GM12878 (cell line): ENCODE data around the gene VMP1. TPM values are rescaled to one million over a fixed set of nuclear protein-coding genes. Genes with fewer than 3 reads are reported as not detected.

Experiments used
- ATF7 ChIP-seq: fragments of 450-650 bp; IDR thresholded peaks from 2 replicates; pipeline ENCODE4 v1.6.1; 2016; ENCODE audit warnings: low read depth, mild to moderate bottlenecking
- CBX3 ChIP-seq: fragments of 200-600 bp; sonication (generic); IDR thresholded peaks from 2 replicates; pipeline ENCODE4 v1.6.1; 2016; ENCODE audit warnings: low read depth, borderline replicate concordance
- MEF2B ChIP-seq: fragments of 450-650 bp; IDR thresholded peaks from 2 replicates; pipeline ENCODE4 v1.6.1; 2018; ENCODE audit warnings: mild to moderate bottlenecking, moderate library complexity; ENCODE audit not compliant: partially characterized antibody, poor library complexity, severe bottlenecking
- MTA3 ChIP-seq: IDR thresholded peaks from 2 replicates; pipeline ENCODE4 v1.6.1; 2012; ENCODE audit warnings: low read length, inconsistent platforms, borderline replicate concordance
- NFIC ChIP-seq: IDR thresholded peaks from 2 replicates; pipeline ENCODE4 v1.6.1; 2012; ENCODE audit warnings: low read depth, mild to moderate bottlenecking, inconsistent platforms, low read length, moderate library complexity
- NFYB ChIP-seq: IDR thresholded peaks from 2 replicates; pipeline ENCODE4 v1.6.1; 2011; ENCODE audit warnings: low read depth, mild to moderate bottlenecking, low read length, improper control_type of control experiment, moderate library complexity; ENCODE audit not compliant: insufficient read depth
- POLR2A ChIP-seq: IDR thresholded peaks from 2 replicates; pipeline ENCODE4 v1.6.1; 2011; ENCODE audit warnings: low read depth, mild to moderate bottlenecking, low read length
- POLR2AphosphoS5 ChIP-seq: IDR thresholded peaks from 2 replicates; pipeline ENCODE4 v1.6.1; 2011; ENCODE audit warnings: mild to moderate bottlenecking, low read length, inconsistent platforms
- POU2F2 ChIP-seq: IDR thresholded peaks from 3 replicates; pipeline ENCODE4 v1.6.1; 2011; ENCODE audit warnings: low read depth, mild to moderate bottlenecking, low read length, borderline replicate concordance
- RELA ChIP-seq: fragments of 450-650 bp; IDR thresholded peaks from 2 replicates; pipeline ENCODE4 v1.8.0; 2014; ENCODE audit warnings: borderline replicate concordance; ENCODE audit not compliant: partially characterized antibody
- SUPT20H ChIP-seq: IDR thresholded peaks from 2 replicates; pipeline ENCODE4 v1.6.1; 2011; ENCODE audit warnings: low read depth, mild to moderate bottlenecking, low read length, moderate library complexity, borderline replicate concordance; ENCODE audit not compliant: control insufficient read depth
- WRNIP1 ChIP-seq: IDR thresholded peaks from 2 replicates; pipeline ENCODE4 v1.6.1; 2011; ENCODE audit warnings: low read depth, low read length, improper control_type of control experiment, borderline replicate concordance
- YBX1 ChIP-seq: fragments of 450-650 bp; IDR thresholded peaks from 2 replicates; pipeline ENCODE4 v1.6.1; 2016; ENCODE audit warnings: antibody characterized with exemption
- ZNF207 ChIP-seq: fragments of 450-650 bp; IDR thresholded peaks from 2 replicates; pipeline ENCODE4 v1.6.1; 2014; ENCODE audit warnings: antibody characterized with exemption, mild to moderate bottlenecking, borderline replicate concordance
- polyA plus RNA-seq, 11 experiments: library from polyadenylated mRNA; depleted of rRNA in 4 of 11; unstranded in 6 of 11; stranded (reverse) in 5 of 11; fragments of >200 nt; fragmentation: Nextera tagmentation in 4 of 11; fragmentation: Illumina TruSeq in 1 of 11; extraction: Ambion mirVana in 4 of 11; extraction: Trizol in 1 of 11; gene quantifications; 1 replicate in 1 of 11; 2 replicates in 10 of 11; pipeline versions ENCODE4 v1.2.1 to v1.2.3, GENCODE V29; 2011 to 2016; ENCODE audit warnings: inconsistent platforms in 2 of 11, missing spikeins in 2 of 11, low read depth in 1 of 11
- total RNA-seq, 4 experiments: library from RNA; depleted of rRNA in 3 of 4; stranded (reverse); fragments of >200 nt in 3 of 4; fragmentation: Illumina TruSeq in 1 of 4; extraction: Trizol in 1 of 4; gene quantifications; 2 replicates each; pipeline versions ENCODE4 v1.2.1 to v1.2.3, GENCODE V29; 2013 to 2021
- TF ChIP-seq, protein P1 (sequence below): IDR thresholded peaks from 2 replicates; pipeline ENCODE4 v1.6.1; 2011; ENCODE audit warnings: mild to moderate bottlenecking, low read depth, low read length, moderate library complexity; ENCODE audit not compliant: insufficient replicate concordance
- TF ChIP-seq, protein P2 (sequence below): fragments of 450-650 bp; IDR thresholded peaks from 2 replicates; pipeline ENCODE4 v1.6.1; 2017; ENCODE audit warnings: mild to moderate bottlenecking, moderate library complexity
- TF ChIP-seq, protein P3 (sequence below): IDR thresholded peaks from 2 replicates; pipeline ENCODE4 v1.6.1; 2012; ENCODE audit warnings: low read depth, low read length, improper control_type of control experiment
- TF ChIP-seq, protein P4 (sequence below): fragments of 450-650 bp; IDR thresholded peaks from 2 replicates; pipeline ENCODE4 v1.6.1; 2017; ENCODE audit warnings: antibody characterized with exemption, mild to moderate bottlenecking, moderate library complexity

VMP1 gene
- total and polyA plus RNA-seq, 10 of the 15 experiments (the other 5 are each of a cell fraction or from before 2014, with no cell fraction given) = 88.4 to 199 (median 132) TPM

DNA sequence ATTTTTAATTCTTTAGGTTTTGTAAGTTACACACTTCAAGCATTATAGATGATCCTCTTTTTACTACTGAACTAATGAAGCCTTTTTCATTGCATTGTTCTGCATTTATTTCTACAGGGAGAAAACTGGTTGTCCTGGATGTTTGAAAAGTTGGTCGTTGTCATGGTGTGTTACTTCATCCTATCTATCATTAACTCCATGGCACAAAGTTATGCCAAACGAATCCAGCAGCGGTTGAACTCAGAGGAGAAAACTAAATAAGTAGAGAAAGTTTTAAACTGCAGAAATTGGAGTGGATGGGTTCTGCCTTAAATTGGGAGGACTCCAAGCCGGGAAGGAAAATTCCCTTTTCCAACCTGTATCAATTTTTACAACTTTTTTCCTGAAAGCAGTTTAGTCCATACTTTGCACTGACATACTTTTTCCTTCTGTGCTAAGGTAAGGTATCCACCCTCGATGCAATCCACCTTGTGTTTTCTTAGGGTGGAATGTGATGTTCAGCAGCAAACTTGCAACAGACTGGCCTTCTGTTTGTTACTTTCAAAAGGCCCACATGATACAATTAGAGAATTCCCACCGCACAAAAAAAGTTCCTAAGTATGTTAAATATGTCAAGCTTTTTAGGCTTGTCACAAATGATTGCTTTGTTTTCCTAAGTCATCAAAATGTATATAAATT lies 132.3 kb downstream of the VMP1 start (continued):
- TF ChIP-seq, protein P1, sequence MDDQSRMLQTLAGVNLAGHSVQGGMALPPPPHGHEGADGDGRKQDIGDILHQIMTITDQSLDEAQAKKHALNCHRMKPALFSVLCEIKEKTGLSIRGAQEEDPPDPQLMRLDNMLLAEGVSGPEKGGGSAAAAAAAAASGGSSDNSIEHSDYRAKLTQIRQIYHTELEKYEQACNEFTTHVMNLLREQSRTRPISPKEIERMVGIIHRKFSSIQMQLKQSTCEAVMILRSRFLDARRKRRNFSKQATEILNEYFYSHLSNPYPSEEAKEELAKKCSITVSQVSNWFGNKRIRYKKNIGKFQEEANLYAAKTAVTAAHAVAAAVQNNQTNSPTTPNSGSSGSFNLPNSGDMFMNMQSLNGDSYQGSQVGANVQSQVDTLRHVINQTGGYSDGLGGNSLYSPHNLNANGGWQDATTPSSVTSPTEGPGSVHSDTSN = no peak
- TF ChIP-seq POLR2A (peak; percentile 42; the same call in 1 of the 2 replicates), ZNF207 (no peak), MEF2B (no peak), YBX1 (no peak), ATF7 (no peak), SUPT20H (no peak), POU2F2 (peak; percentile 20; the same call in 1 of the 3 replicates), RELA (no peak), WRNIP1 (0 out of 2 replicates have a peak, but pooled peaks have one; percentile 86), NFIC (no peak), CBX3 (no peak), MTA3 (no peak), POLR2AphosphoS5 (peak; percentile 38), NFYB (no peak)
- TF ChIP-seq, protein P2, sequence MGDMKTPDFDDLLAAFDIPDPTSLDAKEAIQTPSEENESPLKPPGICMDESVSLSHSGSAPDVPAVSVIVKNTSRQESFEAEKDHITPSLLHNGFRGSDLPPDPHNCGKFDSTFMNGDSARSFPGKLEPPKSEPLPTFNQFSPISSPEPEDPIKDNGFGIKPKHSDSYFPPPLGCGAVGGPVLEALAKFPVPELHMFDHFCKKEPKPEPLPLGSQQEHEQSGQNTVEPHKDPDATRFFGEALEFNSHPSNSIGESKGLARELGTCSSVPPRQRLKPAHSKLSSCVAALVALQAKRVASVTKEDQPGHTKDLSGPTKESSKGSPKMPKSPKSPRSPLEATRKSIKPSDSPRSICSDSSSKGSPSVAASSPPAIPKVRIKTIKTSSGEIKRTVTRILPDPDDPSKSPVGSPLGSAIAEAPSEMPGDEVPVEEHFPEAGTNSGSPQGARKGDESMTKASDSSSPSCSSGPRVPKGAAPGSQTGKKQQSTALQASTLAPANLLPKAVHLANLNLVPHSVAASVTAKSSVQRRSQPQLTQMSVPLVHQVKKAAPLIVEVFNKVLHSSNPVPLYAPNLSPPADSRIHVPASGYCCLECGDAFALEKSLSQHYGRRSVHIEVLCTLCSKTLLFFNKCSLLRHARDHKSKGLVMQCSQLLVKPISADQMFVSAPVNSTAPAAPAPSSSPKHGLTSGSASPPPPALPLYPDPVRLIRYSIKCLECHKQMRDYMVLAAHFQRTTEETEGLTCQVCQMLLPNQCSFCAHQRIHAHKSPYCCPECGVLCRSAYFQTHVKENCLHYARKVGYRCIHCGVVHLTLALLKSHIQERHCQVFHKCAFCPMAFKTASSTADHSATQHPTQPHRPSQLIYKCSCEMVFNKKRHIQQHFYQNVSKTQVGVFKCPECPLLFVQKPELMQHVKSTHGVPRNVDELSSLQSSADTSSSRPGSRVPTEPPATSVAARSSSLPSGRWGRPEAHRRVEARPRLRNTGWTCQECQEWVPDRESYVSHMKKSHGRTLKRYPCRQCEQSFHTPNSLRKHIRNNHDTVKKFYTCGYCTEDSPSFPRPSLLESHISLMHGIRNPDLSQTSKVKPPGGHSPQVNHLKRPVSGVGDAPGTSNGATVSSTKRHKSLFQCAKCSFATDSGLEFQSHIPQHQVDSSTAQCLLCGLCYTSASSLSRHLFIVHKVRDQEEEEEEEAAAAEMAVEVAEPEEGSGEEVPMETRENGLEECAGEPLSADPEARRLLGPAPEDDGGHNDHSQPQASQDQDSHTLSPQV = no peak
- TF ChIP-seq, protein P3, sequence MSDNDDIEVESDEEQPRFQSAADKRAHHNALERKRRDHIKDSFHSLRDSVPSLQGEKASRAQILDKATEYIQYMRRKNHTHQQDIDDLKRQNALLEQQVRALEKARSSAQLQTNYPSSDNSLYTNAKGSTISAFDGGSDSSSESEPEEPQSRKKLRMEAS = no peak
- TF ChIP-seq, protein P4, sequence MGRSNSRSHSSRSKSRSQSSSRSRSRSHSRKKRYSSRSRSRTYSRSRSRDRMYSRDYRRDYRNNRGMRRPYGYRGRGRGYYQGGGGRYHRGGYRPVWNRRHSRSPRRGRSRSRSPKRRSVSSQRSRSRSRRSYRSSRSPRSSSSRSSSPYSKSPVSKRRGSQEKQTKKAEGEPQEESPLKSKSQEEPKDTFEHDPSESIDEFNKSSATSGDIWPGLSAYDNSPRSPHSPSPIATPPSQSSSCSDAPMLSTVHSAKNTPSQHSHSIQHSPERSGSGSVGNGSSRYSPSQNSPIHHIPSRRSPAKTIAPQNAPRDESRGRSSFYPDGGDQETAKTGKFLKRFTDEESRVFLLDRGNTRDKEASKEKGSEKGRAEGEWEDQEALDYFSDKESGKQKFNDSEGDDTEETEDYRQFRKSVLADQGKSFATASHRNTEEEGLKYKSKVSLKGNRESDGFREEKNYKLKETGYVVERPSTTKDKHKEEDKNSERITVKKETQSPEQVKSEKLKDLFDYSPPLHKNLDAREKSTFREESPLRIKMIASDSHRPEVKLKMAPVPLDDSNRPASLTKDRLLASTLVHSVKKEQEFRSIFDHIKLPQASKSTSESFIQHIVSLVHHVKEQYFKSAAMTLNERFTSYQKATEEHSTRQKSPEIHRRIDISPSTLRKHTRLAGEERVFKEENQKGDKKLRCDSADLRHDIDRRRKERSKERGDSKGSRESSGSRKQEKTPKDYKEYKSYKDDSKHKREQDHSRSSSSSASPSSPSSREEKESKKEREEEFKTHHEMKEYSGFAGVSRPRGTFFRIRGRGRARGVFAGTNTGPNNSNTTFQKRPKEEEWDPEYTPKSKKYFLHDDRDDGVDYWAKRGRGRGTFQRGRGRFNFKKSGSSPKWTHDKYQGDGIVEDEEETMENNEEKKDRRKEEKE = peak; percentile 31; the same call in 1 of the 2 replicates
